Posterior cingulate gyrus (tissue), 11 donors: ENCODE data around the gene CAPZA2.
"Not testable (repeated sequence)": the region's sequence is repeated elsewhere in the genome, so short reads cannot be mapped to it uniquely, and the experiment has no call there.

ENCODE experiments used
- DNase-seq, 10 donors: peaks; one replicate each; pipeline versions ENCODE4 v3.0.0 to v3.0.0-alpha.2; 2020 to 2021; ENCODE audit warnings: mixed read lengths in 3 of 10
- intact Hi-C: fragments of 100-400 bp; cut with DNase I; formaldehyde crosslinking; loops from one replicate; pipeline ENCODE4 v1.15.1; 2023

Gene CAPZA2

DNA sequence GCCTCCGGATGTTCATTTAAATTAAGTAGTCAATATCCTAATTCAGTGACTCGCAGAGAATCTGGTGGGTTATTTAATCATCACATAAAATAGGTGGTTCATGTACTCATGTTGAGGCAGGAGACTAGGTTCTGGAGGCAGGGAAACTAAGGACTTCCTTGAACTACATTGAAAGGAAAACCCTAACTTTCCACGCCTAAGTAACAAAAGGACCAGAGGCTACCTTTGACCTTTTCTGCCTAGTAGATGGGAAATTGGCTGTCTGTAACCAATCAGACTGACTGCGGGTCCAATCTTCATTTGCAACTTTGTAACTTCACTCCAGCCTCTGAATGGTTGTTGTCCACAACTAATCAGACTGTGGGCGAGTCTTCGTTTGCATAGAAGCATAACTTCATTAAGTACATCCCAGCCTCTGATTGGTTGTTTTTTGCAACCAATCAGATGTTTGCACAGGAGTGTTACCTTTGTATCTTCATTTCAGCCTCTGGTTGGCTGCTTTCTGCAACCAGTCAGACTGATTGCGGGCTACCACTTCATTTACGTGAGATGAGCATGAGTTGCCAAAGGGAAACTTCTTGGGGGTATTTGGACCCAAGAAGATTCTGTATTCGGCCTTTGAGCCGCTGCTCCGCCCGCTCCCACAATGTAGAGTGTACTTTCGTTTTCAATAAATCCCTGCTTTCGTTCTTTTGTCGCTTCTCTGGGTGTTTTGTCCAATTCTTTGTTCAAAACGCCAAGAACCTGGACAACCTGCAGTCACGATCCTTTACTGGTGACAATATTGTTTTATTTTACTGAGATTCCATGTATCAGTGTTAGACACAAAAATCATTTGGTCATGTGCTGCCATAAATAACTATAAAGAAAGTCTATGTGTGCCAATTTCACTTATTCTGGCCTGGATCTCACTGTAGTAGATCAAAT is 89.2 kb downstream of the CAPZA2 start:
- intact Hi-C loops = loop anchor here (10.0 kb wide), 1 partner anchor 87 kb away; the partner anchor contains the start of gene CAPZA2
- DNase-seq = no peak

DNA sequence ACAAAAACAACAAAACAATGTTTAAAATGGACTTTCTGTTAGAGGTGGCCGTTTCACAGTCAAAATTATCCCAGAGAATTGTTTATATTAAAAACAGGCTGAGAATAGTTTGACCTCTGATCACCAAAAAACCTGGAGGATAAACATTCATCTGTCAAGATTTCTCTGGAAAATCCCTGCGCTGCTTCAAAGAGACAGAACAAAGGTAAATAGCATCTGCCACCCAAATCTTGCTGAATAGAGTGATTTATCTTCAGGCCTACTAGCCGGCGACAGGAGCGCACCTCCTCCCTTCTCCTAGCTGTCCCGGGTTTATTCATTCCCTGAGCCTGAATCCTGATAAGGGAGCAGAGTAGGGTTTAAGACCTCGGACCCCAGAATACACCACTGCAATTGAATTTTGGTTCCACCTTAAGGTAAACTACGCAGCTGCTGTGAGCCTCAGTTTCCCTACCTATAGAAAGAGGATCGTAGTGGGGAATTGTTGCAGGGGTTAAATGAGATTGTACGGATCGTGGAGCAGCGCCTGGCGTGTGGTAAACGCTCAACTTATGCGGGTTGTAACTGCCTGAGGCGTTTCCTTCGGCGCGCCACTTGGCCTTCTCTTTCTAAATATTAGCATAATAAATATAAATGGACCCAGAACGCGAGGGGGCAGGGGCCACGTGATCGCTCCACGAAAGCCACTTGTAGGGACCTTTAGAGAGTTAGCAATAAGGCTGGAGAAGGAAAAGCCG is 90.4 kb downstream of the CAPZA2 start:
- DNase-seq = peak in 5 of 10 donors; percentile 16 to 80 (median 43)
- intact Hi-C loops = loop anchor here (10.0 kb wide), 1 partner anchor 88 kb away; the partner anchor contains the start of gene CAPZA2

GRCh38 chr7:116953372-116953905 is 91.1 kb downstream of the CAPZA2 start, which contains the start of gene ST7:
Gene ST7 (plus strand): TSS chr7:116953501. CDS start chr7:116953541, 40 bp downstream.
- peak in 9 of 10 donors; percentile 14 to 89 (median 44) for DNase-seq

DNA sequence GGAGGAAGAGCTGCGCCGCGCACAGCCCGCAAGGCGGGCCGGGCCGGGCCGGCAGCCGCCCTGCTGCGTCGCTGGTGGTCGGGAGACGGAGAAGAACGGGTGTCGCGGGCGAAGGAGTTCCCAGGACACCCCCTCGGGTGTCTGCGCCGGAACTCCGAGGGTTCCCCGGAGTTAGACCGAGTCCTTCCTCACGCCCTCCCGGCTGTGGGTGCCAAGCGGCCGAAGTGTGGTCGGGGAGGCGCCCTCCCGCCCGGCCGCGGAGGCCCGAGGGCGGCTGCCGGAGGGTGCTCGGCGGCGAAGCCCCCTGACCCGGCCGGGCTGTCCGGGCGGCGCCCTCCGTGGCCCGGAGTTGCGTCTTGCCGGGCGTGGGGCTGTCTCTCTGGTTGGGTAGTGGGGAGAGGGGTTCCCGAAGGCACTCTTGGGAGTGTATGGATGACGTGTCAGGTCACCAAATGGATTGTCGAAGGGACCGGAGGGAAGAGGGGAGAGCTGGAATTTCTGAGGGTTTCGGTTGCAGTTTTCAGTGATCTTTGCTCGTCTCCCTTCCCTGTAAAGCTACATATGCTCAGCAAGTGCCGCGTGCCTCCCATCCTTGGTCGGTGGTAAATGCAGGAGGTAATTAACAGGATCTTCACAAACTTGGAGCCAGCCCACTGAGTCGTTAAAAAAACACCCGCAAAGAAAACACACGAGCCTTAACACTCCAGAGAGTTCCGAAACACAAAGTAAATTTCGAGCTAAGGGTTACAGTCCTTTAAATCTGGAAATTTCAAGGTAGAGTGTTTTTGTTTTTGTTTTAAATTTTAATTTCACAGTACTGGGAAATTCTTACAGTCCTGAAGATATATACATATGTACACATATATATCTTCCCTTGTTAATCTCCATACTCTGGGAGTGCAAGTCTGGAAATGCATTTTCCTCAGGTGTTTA is 91.8 kb downstream of the CAPZA2 start:
- DNase-seq = peak in 9 of 10 donors; percentile 27 to 91 (median 46)
- intact Hi-C loops = loop anchor here (10.0 kb wide), 1 partner anchor 89 kb away; the partner anchor contains the start of gene CAPZA2

More at GRCh38 chr7:116953372-116953905, 91.1 kb downstream of the CAPZA2 start, which contains the start of gene ST7:
- intact Hi-C loops = loop anchor here (10.0 kb wide), 1 partner anchor 89 kb away; the partner anchor contains the start of gene CAPZA2

DNA sequence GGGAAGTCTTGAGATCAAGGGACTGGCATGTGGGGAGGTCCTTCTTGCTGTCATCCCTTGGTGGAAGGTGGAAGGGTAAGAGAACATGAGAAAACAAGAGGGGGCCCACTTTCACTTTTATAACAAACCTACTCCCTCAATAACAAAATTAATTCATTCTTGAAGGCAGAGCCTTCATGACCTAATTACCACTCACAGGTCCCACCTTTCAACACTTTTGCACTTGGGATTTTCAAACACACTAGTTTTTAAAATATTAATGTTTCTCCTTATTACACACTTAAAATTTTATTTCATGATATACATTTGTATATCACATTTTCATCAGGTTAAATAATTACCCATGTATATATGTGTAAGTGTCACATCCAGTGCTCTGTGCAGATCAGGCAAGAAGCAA is 93.0 kb downstream of the CAPZA2 start:
- intact Hi-C loops = loop anchor here (10.0 kb wide), 1 partner anchor 91 kb away; the partner anchor contains the start of gene CAPZA2
- no peak for DNase-seq

- intact Hi-C loops = loop anchor here (10.0 kb wide), 1 partner anchor 91 kb away; the partner anchor contains the start of gene CAPZA2
- DNase-seq = no peak
These were observed 93.6 kb downstream of the CAPZA2 start for GRCh38 chr7:116955801-116956476.

DNA sequence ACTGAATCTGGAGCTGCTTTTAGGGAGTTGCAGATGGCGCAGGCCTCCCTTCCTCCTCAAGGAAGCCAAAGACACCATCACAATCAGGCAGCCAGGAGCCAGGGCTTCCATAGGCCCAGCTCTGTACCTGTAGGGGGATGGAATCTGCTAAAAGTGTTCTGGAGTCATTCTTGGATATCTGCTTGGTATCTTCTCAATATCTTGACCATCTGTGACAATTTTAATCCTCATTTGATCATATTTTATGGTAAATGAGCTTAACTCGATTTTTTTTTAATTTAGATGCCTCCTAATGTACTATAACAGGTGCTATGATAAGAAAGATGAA is 94.1 kb downstream of the CAPZA2 start:
- intact Hi-C loops = loop anchor here (10.0 kb wide), 1 partner anchor 92 kb away; the partner anchor contains the start of gene CAPZA2
- no peak for DNase-seq

DNA sequence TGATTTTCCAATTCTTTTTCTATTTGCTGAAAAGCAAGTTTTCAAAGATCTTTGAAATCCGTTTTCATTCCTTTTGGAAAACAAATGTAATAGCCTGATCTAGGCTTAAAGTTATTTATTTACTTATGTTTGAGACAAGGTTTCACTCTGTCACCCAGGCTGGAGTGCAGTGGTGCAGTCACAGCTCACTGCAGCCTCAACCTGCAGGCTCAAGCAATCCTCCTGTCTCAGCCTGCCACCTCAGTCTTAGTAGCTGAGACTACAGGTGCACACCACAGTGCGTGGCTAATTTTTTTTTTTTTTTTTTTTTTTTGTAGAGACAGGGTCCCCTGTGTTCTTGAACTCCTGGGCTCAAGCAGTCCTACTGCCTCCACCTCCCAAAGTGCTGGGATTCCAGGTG is 95.5 kb downstream of the CAPZA2 start:
- DNase-seq = no peak
- intact Hi-C loops = loop anchor here (10.0 kb wide), 1 partner anchor 93 kb away; the partner anchor contains the start of gene CAPZA2

GRCh38 chr7:116961966-116962673 is 99.7 kb downstream of the CAPZA2 start:
- intact Hi-C loops, DNase-seq: not testable (repeated sequence)

GRCh38 chr7:116963234-116963633 is 100.8 kb downstream of the CAPZA2 start:
- intact Hi-C loops = no loop called here
- no peak for DNase-seq

DNA sequence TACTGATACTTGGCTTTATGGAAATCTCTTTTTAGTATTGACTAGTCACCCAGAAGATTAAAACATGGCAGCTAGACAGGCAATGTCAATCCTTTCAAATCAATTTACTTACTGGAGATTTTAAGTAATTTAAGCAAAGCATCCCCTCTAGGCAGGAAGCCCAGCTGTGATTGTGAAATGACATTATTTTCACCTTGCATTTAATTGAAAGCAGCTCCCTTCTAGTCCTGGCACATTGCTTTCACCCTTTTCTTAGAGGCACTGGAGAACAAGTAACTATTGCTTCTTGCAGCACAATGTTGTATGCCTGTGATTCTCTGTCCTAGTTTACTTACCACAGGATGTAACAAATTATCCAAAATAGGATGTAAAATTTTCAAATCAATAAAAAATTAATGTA is 104.2 kb downstream of the CAPZA2 start:
- intact Hi-C loops = no loop called here
- DNase-seq = no peak

- no peak for DNase-seq
- intact Hi-C loops = no loop called here
These were observed 105.0 kb downstream of the CAPZA2 start for GRCh38 chr7:116967254-116967922.

- no peak for DNase-seq
- intact Hi-C loops = no loop called here
These were observed 105.6 kb downstream of the CAPZA2 start for GRCh38 chr7:116967983-116968382.

- intact Hi-C loops = no loop called here
- DNase-seq = no peak
These were observed 106.2 kb downstream of the CAPZA2 start for GRCh38 chr7:116968631-116969030.

- no peak for DNase-seq
- intact Hi-C loops = no loop called here
These were observed 107.0 kb downstream of the CAPZA2 start for GRCh38 chr7:116969371-116969902.

- DNase-seq = no peak
- intact Hi-C loops = no loop called here
These were observed 108.0 kb downstream of the CAPZA2 start for GRCh38 chr7:116970238-116970910.

- intact Hi-C loops = not testable (repeated sequence)
These were observed 108.8 kb downstream of the CAPZA2 start for GRCh38 chr7:116971153-116971552.

More at GRCh38 chr7:116971153-116971552, 108.8 kb downstream of the CAPZA2 start:
- not testable (repeated sequence) for DNase-seq
